ENCODE results near the gene PPP1R3E. TPM values are rescaled to one million over a fixed set of nuclear protein-coding genes. Genes with fewer than 3 reads are reported as not detected.

PPP1R3E gene
- total and polyA plus RNA-seq, 2 of the 13 experiments (the other 11 are each of a cell fraction or from before 2014, with no cell fraction given), result 16.5 to 26.5 TPM

DNA sequence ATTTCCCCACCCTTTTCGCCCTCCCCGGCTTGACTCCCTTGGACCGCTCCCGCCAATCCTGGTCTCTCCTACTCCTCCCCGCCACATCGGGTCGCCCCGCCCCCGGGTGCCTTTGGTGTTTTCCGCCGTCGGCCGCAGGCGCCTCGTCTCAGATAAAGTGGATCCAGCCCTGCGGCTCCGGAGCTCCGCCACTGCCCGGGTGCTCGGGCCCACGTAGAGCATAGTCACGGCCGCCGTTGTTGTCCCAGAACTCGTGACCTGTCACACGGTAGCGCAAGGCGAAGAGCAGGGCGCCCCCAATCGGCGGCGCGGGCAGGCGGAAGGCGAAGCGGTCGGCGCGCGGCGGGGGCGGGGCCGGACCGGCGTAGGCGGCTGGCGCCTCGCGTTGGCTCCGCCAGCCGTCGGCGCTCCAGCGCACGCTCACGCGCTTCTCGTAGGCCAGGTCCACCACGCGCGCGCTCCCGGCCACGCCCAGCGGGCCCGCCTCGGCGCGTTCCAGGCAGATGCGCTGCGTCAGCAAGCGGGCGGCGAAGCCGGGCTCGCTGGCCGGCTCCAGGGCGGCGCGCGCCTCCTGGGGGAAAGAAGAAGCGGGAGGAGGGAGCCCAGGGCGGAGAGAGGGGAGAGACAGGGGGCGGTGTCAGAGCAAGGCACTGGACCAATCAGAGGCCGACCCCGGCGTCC is 1.2 kb downstream of the PPP1R3E start (continued):
- TF ChIP-seq AGO1 (IDR thresholded peaks at IDR 0.05; ENCODE audit: low read depth, low read length, poor library complexity, severe bottlenecking), result peak; percentile 89
- TF ChIP-seq ZNF354B (CRISPR knock-in tag; IDR thresholded peaks at IDR 0.05), result peak; percentile 85; the same call in 1 of the 2 replicates
- TF ChIP-seq NFIB (CRISPR knock-in tag; IDR thresholded peaks at IDR 0.05; ENCODE audit: borderline replicate concordance), result no peak
- peak; percentile 98 for TF ChIP-seq DNMT3B (CRISPR knock-in tag; conservative IDR thresholded peaks at IDR 0.05)
- TF ChIP-seq ZNF329 (CRISPR knock-in tag; IDR thresholded peaks at IDR 0.05; ENCODE audit: low read depth), result peak; percentile 90; the same call in 1 of the 2 replicates
- TF ChIP-seq, protein P1, sequence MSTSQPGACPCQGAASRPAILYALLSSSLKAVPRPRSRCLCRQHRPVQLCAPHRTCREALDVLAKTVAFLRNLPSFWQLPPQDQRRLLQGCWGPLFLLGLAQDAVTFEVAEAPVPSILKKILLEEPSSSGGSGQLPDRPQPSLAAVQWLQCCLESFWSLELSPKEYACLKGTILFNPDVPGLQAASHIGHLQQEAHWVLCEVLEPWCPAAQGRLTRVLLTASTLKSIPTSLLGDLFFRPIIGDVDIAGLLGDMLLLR (CRISPR knock-in tag; IDR thresholded peaks at IDR 0.05), result peak; percentile 78; the same call in 1 of the 2 replicates
- no peak for TF ChIP-seq CCAR2 (optimal IDR thresholded peaks at IDR 0.05; ENCODE audit: low read depth, low read length)
- TF ChIP-seq ZNF710 (CRISPR knock-in tag; IDR thresholded peaks at IDR 0.05; ENCODE audit: borderline replicate concordance), result peak; percentile 25; the same call in 1 of the 2 replicates
- peak in 1 of 2 experiments; percentile 66; a peak in 2 of 4 replicates for TF ChIP-seq NR2F1 (CRISPR knock-in tag; IDR thresholded peaks at IDR 0.05)
- no peak for TF ChIP-seq ZNF383 (CRISPR knock-in tag; IDR thresholded peaks at IDR 0.05; ENCODE audit: borderline replicate concordance)
- TF ChIP-seq, protein P2, sequence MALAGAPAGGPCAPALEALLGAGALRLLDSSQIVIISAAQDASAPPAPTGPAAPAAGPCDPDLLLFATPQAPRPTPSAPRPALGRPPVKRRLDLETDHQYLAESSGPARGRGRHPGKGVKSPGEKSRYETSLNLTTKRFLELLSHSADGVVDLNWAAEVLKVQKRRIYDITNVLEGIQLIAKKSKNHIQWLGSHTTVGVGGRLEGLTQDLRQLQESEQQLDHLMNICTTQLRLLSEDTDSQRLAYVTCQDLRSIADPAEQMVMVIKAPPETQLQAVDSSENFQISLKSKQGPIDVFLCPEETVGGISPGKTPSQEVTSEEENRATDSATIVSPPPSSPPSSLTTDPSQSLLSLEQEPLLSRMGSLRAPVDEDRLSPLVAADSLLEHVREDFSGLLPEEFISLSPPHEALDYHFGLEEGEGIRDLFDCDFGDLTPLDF (CRISPR knock-in tag; IDR thresholded peaks at IDR 0.05), result peak; percentile 79
- peak; percentile 54 for TF ChIP-seq PAXIP1 (CRISPR knock-in tag; conservative IDR thresholded peaks at IDR 0.05)
- 0 out of 2 replicates have a peak, but pooled peaks have one; percentile 22 for TF ChIP-seq ZBTB37 (CRISPR knock-in tag; IDR thresholded peaks at IDR 0.05)
- TF ChIP-seq FLYWCH1 (CRISPR knock-in tag; IDR thresholded peaks at IDR 0.05), result no peak
- TF ChIP-seq ZNF335 (CRISPR knock-in tag; IDR thresholded peaks at IDR 0.05), result 0 out of 2 replicates have a peak, but pooled peaks have one; percentile 32
- TF ChIP-seq ZBTB7B (CRISPR knock-in tag; IDR thresholded peaks at IDR 0.05), result peak; percentile 63; the same call in 1 of the 2 replicates
- TF ChIP-seq BCL6 (CRISPR knock-in tag; IDR thresholded peaks at IDR 0.05), result peak; percentile 64; the same call in 1 of the 2 replicates
- peak; percentile 96 for TF ChIP-seq POLR2G (IDR thresholded peaks at IDR 0.05; ENCODE audit: low read depth, low read length)
- no peak for TF ChIP-seq HHEX (CRISPR knock-in tag; IDR thresholded peaks at IDR 0.05)
